ENCODE results near the gene TYW1.
"Not testable (repeated sequence)": the region's sequence is repeated elsewhere in the genome, so short reads cannot be mapped to it uniquely, and the experiment has no call there.

DNA sequence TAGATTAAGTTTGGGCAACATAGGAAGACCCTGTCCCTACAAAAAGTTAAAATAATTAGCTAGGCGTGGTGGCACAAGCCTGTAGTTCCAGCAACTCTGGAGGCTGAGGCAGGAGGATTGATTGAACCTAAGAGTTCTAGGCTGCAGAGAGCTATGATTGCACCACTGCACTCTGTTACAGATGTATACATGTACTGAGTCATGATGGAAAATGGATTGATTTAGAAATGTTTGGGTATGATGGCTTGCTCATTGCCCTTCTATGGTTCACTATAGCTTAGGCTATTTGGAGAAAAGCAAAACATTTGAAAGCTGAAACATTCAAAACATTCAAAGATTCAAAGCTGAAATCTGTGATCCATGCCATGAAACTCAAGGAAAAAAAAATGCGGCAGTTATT lies 17.6 kb upstream of the TYW1 start:
- not testable (repeated sequence) for TF ChIP-seq EZH2 (IDR thresholded peaks at IDR 0.05; ENCODE audit: borderline replicate concordance)
- TF ChIP-seq, protein P1, sequence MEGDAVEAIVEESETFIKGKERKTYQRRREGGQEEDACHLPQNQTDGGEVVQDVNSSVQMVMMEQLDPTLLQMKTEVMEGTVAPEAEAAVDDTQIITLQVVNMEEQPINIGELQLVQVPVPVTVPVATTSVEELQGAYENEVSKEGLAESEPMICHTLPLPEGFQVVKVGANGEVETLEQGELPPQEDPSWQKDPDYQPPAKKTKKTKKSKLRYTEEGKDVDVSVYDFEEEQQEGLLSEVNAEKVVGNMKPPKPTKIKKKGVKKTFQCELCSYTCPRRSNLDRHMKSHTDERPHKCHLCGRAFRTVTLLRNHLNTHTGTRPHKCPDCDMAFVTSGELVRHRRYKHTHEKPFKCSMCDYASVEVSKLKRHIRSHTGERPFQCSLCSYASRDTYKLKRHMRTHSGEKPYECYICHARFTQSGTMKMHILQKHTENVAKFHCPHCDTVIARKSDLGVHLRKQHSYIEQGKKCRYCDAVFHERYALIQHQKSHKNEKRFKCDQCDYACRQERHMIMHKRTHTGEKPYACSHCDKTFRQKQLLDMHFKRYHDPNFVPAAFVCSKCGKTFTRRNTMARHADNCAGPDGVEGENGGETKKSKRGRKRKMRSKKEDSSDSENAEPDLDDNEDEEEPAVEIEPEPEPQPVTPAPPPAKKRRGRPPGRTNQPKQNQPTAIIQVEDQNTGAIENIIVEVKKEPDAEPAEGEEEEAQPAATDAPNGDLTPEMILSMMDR (IDR thresholded peaks at IDR 0.05; ENCODE audit: poor library complexity) = not testable (repeated sequence)

Measured in hepatocyte (in vitro differentiated cells).